Cortex of kidney (tissue), 1 donor: ENCODE results near the gene CLDN5.
"Not testable (repeated sequence)": the region's sequence is repeated elsewhere in the genome, so short reads cannot be mapped to it uniquely, and the experiment has no call there.

ENCODE experiments used
- DNase-seq: peaks from one replicate; lab custom pipeline; 2025; lab: John Stamatoyannopoulos, UW

CLDN5 gene

DNA sequence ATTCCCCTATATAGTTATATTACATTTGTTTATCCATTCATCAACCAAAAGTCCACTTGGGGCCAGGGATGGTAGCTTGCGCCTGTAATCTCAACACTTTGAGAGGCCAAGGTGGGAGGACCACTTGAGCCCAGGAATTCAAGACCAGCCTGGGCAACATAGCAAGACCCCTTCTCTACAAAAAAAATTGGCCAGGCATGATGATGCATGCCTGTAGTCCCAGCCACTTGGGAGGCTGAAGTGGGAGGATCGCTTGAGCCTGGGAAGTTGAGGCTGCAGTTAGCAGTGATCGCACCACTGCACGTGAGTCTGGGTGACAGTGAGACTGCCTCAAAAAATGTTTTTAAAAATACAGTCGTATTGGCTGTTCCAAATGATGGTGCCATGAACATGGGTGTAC is 24.2 kb upstream of the CLDN5 start:
- not testable (repeated sequence) for DNase-seq

DNA sequence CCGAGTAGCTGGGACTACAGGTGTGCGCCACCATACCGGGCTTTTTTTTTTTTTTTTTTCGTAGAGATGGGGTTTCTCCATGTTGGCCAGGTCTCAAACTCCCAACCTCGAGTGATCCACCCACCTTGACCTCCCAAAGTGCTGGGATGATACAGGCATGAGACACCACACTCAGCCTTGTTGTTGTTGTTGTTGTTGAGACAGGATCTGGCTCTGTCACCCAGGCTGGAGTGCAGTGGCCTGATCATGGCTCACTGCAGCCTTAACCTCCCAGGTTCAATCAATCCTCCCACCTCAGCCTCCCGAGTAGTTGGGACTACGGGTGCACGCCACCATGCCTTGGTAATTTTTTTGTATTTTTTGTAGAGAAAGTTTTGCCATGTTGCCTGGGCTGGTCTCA is 23.4 kb upstream of the CLDN5 start:
- no peak for DNase-seq

GRCh38 chr22:19546680-19547079 is 22.5 kb upstream of the CLDN5 start:
- DNase-seq: no peak

- DNase-seq: no peak
Observed at GRCh38 chr22:19545935-19546207, 21.7 kb upstream of the CLDN5 start.

- DNase-seq: no peak
Observed at GRCh38 chr22:19543970-19544708, 19.9 kb upstream of the CLDN5 start.

- no peak for DNase-seq
Observed at GRCh38 chr22:19540394-19540793, 16.2 kb upstream of the CLDN5 start.

DNA sequence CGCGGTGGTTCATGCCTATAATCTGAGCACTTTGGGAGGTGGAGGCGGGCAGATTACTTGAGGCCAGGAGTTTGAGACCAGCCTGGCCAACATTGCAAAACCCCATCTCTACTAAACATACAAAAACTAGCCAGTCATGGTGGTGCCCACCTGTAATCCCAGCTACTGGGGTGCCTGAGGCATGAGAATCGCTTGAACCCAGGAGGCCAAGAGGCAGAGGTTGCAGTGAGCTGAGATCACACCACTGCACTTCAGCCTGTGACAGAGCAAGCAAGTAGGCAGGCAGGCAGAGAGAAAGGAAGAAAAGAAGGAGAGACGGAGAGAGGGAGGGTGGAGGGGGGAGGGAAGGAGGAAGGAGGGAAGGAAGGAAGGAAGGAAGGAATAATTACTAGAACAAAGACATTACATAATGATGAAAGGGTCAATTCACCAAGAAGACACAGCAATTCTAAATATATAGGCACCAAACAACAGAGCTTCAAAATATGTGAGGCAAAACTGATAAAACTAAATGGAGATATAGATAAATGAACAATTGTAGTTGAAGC is 13.8 kb upstream of the CLDN5 start:
- DNase-seq: no peak

DNA sequence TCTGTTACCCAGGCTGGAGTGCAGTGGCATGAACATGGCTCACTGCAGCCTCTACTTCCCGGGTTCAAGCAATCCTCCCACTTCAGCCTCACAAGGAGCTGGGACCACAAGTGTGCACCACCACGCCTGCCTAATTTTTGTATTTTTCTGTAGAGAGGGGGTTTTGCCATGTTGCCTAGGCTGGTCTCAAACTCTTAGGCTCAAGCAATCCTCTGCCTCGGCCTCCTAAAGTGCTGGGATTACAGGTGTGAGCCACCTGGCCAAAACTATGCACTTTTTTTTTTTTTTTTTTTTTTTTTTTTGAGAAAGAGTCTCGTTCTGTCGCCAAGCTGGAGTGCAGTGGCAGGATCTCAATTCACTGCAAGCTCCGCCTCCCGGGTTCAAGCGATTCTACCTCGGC is 12.4 kb upstream of the CLDN5 start:
- no peak for DNase-seq

GRCh38 chr22:19535001-19535400 is 10.8 kb upstream of the CLDN5 start:
- no peak for DNase-seq

GRCh38 chr22:19533857-19534256 is 9.6 kb upstream of the CLDN5 start:
- no peak for DNase-seq

DNA sequence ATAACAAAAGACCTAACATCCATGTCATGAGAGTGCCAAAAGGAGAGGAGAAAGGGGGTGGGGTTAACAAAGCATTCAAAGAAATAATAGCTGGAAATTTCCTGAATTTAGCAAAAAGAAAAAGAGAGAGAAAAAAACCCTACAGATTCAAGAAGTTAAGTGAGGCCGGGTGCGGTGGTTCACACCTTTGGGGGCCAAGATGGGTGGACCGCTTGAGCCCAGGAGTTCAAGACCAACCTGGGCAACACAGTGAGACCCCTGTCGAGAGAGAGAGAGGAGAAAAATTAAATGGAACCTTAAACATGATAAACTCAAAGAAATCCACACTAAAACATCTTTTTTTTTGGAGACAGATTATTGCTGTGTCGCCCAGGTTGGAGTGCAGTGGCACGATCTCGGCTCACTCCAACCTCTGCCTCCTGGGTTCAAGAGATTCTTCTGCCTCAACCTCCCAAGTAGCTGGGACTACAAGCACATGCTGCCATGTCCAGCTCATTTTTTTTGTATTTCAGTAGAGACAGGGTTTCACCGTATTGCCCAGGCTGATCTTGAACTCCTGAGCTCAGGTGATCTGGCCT is 8.9 kb upstream of the CLDN5 start:
- DNase-seq: no peak

- not testable (repeated sequence) for DNase-seq
Observed at GRCh38 chr22:19531327-19531726, 7.1 kb upstream of the CLDN5 start.

DNA sequence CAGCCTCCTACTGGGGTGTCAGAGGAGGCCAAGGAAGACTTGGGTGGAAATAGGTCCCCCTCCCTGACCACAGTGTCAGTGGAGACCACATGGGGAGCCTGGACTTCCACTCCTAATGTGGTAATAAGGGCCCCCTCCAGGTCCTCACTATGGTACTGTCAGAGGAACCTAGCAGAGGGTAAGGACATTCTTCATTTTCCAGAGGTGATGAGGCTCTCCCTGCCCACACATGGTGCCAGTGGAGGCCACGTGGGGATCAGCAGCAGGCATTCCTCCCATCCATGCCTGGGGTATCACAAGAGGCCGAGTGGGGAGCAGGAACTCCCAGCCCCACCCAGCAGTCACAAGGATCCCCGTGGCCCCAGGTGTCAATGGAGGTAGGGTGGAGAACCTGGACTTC is 6.5 kb upstream of the CLDN5 start:
- no peak for DNase-seq

DNA sequence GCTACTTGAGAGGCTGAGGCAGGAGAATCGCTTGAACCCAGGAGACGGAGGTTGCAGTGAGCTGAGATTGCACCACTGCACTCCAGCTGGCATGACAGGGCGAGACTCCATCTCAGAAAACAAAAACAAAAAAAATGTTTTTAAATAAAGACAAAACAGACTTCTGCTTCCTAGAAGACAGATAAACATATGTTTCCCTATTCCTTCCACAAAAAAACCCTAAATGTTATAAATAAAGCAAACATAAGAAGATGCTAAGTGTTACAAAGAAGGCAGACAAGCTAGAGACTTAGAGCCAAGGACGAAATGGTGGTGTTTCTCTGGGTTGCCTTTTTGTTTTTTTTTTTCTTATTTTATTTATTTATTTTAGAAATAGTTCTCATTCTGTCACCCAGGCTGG is 5.6 kb upstream of the CLDN5 start:
- DNase-seq: no peak

GRCh38 chr22:19527861-19528417 is 3.7 kb upstream of the CLDN5 start:
- DNase-seq: no peak

DNA sequence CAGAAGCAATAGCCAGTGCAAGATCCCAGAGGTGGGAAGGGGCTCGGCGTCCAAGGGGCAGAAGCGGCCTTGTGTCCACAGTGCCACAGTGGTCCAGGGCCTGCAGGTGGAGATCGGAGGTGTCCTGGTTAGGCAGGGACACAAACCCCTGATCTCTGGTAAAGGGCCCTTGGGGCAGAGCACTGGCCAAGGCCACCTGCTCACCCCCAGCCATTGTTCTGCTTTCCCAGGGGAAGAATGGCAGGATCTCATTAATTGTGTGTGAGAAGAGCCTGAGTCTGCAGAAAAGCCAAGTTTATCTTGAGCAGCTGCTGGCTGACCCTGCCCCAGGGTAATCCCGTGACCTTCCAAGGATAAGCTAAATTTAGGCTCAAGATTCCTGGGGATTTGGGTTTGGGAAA is 3.1 kb upstream of the CLDN5 start:
- DNase-seq: no peak

DNA sequence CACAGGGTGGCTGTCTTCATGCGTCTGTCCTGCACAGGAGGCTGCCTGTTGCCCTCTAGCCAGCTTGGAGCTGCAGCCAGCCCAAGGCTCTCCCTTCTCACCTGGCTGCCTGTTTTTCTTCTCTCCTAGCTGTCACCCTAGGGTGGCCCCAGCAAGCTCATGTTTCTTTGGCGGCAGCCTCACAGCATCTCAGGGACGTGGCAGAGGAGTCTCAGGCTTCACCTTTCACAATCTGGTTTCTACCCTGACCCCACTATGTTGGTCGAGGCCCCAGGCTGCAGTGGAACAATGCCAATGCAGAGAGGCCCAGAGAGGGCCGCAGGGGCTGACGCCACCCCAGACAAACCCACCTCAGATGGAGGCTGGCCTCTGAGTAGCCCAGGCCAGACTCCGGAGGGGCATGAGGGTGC is 2.5 kb upstream of the CLDN5 start:
- DNase-seq: no peak

- DNase-seq: no peak
Observed at GRCh38 chr22:19526076-19526701, 2.0 kb upstream of the CLDN5 start.

DNA sequence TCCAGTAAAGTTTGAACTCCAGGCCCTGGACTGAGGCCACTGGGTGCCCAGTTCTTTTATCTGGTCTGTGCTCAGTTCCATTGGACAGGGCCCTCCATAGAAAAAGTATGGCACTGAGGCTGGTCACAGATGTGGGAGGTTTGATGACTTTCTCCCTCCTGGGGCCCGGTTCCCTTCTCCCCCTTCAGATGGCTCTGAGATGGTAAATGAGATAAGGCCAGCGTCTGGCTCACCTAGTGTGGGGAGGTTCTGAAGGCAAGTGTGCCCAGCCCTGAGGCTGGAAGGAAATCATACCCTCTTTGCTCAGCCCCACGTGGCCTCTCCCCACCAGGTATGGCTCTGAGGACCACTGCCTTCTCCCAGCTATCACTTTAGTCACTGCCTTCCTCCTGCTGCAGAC is 1.5 kb upstream of the CLDN5 start:
- no peak for DNase-seq

DNA sequence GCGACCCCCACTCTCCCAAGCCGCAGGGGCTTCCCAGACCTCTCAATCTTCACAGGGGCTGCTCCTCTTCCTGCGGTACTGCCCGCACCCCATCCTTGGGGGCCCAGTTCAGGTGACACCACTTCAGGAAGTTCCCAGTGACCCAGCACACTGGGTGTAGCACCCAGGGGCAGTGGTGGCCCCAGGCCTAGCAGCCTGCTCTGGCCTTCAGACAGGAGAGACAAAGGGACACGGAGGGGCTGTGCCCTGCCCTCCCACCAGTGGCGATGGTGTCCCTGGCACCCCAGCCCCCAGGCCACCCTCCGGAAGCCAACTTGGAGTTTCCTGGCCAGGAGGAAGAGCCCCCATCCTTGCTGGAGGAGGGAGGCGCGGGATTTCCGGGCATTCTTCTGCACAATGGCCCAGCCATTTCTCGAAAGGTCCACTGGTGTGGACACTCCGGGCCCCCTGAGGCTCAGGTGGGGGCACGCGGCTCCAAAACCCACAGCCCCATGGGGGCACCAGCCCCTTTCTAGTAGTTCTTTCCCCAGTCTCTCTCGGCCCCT is 978 bp upstream of the CLDN5 start:
- DNase-seq: no peak

DNA sequence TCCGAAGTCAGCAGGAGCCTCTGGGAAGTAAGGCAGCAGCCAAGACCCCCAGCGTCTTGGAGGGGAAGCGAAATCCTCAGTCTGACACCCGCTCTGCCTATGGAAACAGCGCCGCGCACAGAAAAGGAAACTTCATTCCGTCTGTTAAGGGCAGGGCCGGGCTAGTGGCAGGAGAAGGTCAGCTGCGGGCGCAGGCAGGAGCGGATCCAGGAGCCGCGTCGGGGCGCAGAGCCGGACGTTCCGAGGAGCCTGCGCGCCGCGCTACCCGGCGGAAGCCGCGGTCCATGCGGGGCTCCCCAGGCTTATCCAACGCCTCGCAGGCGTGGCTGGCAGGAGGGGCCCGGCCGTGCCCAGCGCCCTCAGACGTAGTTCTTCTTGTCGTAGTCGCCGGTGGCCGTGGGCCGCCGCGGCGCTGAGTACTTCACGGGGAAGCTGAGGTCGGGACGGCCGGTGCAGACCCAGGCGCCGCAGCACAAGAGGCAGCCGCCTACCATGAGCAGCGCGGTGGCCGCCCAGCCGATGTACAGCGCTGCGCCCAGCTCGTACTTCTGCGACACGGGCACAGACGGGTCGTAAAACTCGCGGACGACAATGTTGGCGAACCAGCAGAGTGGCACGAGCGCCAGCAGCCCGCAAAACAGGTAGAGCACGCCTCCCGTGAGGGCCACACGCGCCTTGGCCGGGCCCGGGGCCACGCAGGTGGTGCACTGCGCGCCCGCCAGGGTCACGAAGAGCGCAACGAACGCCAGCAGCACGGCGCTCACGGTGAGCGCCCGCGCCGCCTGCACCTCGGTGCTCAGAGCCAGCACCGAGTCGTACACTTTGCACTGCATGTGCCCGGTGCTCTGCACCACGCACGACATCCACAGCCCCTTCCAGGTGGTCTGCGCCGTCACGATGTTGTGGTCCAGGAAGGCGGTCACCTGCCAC is 705 bp downstream of the CLDN5 start:
- DNase-seq: no peak

DNA sequence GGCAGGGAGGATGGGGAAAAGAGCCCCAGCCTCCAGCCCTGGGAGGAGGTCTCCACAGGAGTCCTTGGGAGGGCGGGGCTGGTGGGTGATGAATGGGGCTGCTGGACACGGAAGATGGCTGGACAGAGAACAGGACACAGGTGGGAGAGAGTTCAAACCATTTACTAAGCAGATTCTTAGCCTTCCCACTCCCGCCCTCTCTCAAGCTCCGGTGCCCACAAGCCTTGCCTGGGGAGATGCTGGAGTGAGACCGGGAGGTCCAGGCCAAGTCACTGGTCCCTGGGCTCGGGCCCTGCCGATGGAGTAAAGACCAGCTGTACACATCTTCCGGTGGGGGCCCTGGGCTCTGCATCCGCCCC is 1.4 kb downstream of the CLDN5 start:
- no peak for DNase-seq
